Osteocyte (in vitro differentiated cells): ENCODE data around the gene CTRB1. TPM values are rescaled to one million over a fixed set of nuclear protein-coding genes. Genes with fewer than 3 reads are reported as not detected.
A peak's percentile ranks its signal among the peaks of the same experiment; 100 is the strongest.

Experiments
- DNase-seq: peaks from one replicate; pipeline ENCODE4 v3.0.0; 2021; ENCODE audit warnings: mixed read lengths; ENCODE audit not compliant: unreplicated experiment; ENCODE audit errors: extremely low spot score
- H3K27ac Mint-ChIP-seq: one replicate; pipeline ENCODE4 v1.8.0; 2021; ENCODE audit warnings: mild to moderate bottlenecking, mixed read lengths; ENCODE audit not compliant: unreplicated experiment
- H3K27me3 Mint-ChIP-seq: one replicate; pipeline ENCODE4 v1.8.0; 2021; ENCODE audit warnings: mixed read lengths; ENCODE audit not compliant: unreplicated experiment
- H3K36me3 Mint-ChIP-seq: one replicate; pipeline ENCODE4 v1.8.0; 2021; ENCODE audit warnings: mixed read lengths; ENCODE audit not compliant: unreplicated experiment
- H3K4me1 Mint-ChIP-seq: one replicate; pipeline ENCODE4 v1.8.0; 2021; ENCODE audit warnings: mixed read lengths; ENCODE audit not compliant: unreplicated experiment
- H3K4me3 Mint-ChIP-seq: one replicate; pipeline ENCODE4 v1.8.0; 2021; ENCODE audit warnings: mild to moderate bottlenecking, moderate library complexity, mixed read lengths; ENCODE audit not compliant: unreplicated experiment
- H3K9me3 Mint-ChIP-seq: one replicate; pipeline ENCODE4 v1.8.0; 2021; ENCODE audit warnings: mixed read lengths; ENCODE audit not compliant: unreplicated experiment
- CTCF ChIP-seq: fragments of 200-600 bp; sonication (generic); IDR thresholded peaks from 2 replicates; pipeline ENCODE4 v1.5.0; 2021; ENCODE audit warnings: antibody characterized with exemption, mild to moderate bottlenecking, moderate library complexity
- total RNA-seq: library from RNA; stranded (reverse); gene quantifications from 2 replicates; pipeline ENCODE4 v1.2.1, GENCODE V29; 2021

Gene CTRB1
- total RNA-seq, 1 donor from 2014 or later: not detected

GRCh38 chr16:75263963-75264445 lies 45.2 kb downstream of the CTRB1 start:
- Mint-ChIP-seq H3K36me3 (peaks cover 8% of the 10 kb centered on the region), H3K9me3 (no peaks in the 10 kb centered on the region), H3K27ac (peak overlapping the region; percentile 93), H3K4me1 (peaks cover 61% of the 10 kb centered on the region), H3K27me3 (no peaks in the 10 kb centered on the region), H3K4me3 (peak overlapping the region; percentile 82)
- no peak for DNase-seq
- no peak for TF ChIP-seq CTCF

- H3K4me1 Mint-ChIP-seq: peaks cover 59% of the 10 kb centered on the region
- DNase-seq: no peak
These were observed 45.7 kb downstream of the CTRB1 start for GRCh38 chr16:75264457-75264998.

GRCh38 chr16:75264999-75265910 lies 46.5 kb downstream of the CTRB1 start:
- TF ChIP-seq CTCF: no peak
- DNase-seq: no peak
- H3K4me1 Mint-ChIP-seq: peaks cover 62% of the 10 kb centered on the region
- H3K36me3 Mint-ChIP-seq: peaks cover 8% of the 10 kb centered on the region
- H3K9me3 Mint-ChIP-seq: no peaks in the 10 kb centered on the region
- H3K27me3 Mint-ChIP-seq: no peaks in the 10 kb centered on the region
- peak overlapping the region; percentile 93 for H3K27ac Mint-ChIP-seq
- peak overlapping the region; percentile 82 for H3K4me3 Mint-ChIP-seq

More at GRCh38 chr16:75264457-75264998, 45.7 kb downstream of the CTRB1 start:
- TF ChIP-seq CTCF: no peak
- Mint-ChIP-seq H3K4me3 (peak overlapping the region; percentile 82), H3K27me3 (no peaks in the 10 kb centered on the region), H3K36me3 (peaks cover 8% of the 10 kb centered on the region), H3K27ac (peak overlapping the region; percentile 93), H3K9me3 (no peaks in the 10 kb centered on the region)

- H3K9me3 Mint-ChIP-seq: no peaks in the 10 kb centered on the region
- peaks cover 62% of the 10 kb centered on the region for H3K4me1 Mint-ChIP-seq
- H3K27ac Mint-ChIP-seq: peak overlapping the region; percentile 87
- peak overlapping the region; percentile 76 for H3K4me3 Mint-ChIP-seq
- peak; percentile 93 for DNase-seq
- no peak for TF ChIP-seq CTCF
- no peaks in the 10 kb centered on the region for H3K27me3 Mint-ChIP-seq
- H3K36me3 Mint-ChIP-seq: peaks cover 4% of the 10 kb centered on the region
These were observed 47.3 kb downstream of the CTRB1 start for GRCh38 chr16:75265911-75266701.
